HG03064 (cell line): ENCODE measurements around the gene MAPK6.
A peak's percentile ranks its signal among the peaks of the same experiment; 100 is the strongest.

Source experiments
- ATAC-seq: cut with Tn5 transposase; IDR thresholded peaks from one replicate; pipeline ENCODE4 v1.9.1; 2021; ENCODE audit warnings: low read depth; ENCODE audit not compliant: unreplicated experiment

The MAPK6 gene

DNA sequence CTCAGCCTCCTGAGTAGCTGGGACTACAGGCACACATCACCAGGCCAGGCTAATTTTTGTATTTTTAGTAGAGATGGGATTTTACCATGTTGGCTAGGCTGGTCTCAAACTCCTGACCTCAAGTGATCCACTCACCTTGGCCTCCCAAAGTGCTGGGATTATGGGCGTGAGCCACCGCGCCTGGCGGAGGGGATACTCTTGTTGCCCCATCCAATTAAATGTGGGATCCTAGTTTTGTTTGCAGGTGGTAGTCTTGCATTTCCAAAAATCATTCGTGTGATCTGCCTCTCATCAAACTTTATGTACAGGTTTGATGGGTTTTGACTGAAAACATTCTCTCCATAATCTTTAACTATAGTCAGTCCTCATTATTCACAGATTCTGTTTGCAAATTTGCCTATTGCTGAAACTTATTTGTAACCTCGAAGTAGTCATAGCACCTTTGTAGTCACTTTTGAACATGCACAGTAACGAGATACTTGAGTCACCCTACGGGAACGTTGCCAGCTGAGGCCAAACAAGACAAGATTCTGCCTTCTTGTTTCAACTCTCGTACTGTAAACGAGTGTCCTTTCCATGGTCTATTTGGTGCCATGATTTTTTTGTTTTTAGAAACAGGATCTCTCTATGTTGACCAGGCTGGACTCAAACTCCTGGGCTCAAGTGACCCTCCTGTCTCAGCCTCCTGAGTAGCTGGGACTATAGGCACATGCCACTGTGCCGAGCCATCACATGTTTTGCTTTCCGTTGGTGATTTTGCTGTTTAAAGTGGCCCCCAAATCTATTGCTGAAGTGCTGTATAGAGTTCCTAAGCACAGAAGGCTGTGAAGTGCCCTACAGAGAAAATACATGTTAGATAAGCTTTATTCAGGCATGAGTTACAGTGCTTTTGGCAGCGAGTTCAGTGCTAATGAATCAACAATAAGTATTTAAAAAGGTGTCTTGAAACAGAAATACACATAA, 8.1 kb upstream of the MAPK6 start:
- no peak for ATAC-seq

DNA sequence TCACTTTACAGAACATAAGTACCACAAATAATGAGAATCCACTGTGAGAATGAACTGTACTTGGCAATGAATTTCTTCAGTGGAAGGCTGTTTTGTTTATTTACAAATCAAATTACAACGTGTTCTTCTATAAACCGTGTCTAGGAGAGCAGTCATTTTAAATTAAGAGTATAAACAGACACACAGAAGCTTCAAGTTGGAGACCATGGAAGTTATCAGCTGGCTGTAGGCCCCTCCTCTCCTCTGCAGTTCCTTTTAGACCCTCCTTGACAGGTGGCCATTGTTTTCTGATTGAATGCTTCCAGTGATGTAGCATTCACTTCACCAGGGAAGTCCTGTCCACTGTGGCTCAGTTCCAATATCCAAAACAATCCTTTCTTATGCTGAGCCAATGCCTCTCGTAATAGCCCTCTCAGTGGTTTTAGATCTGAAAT, 7.3 kb upstream of the MAPK6 start:
- no peak for ATAC-seq

DNA sequence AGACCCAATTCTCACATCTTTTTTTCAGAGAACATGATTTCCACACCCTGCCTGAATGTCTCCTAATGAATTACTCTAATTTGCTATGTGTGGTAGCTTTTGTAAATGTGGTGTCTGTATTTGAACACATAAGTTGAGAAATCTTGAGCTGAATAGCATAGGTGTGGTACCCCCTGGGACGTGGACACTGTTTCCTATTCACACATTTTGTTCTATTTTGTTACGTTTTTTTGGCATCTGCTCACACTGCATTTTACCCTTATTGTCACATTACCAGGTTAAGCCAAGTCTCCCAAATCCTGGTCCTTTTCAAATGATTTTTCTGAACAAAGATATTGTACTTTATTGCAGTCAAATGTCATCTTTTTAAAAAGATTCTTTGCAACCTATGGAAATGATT, 6.8 kb upstream of the MAPK6 start:
- no peak for ATAC-seq

DNA sequence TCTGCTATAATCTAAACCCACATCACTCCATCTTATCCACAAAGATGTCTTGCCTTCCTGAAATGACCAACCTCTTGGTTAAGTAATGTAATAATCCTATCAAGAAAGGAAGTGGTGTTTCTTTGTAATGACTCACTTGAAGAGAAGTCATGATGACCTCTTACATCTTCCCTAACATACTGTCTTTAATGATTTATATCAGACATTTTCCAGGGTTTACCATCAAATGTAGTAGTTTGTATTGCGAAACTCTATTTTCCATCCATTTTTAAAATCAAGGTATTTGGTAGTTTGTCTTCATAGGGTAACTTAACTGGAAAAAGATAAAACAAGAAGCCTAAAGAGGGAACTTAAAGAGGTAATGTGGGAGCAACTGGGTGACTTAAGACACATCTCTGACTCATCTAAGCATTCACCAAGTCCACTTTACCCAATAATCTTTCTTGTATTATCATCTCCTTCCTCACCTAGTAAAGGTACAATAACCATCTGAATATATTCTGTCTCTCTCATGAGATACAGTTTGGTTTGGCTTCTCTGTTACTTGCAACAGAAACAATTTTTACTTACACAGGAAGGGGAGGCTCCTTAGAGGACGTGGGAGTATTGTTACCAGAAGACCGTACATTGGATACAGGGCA, 5.7 kb upstream of the MAPK6 start:
- no peak for ATAC-seq

DNA sequence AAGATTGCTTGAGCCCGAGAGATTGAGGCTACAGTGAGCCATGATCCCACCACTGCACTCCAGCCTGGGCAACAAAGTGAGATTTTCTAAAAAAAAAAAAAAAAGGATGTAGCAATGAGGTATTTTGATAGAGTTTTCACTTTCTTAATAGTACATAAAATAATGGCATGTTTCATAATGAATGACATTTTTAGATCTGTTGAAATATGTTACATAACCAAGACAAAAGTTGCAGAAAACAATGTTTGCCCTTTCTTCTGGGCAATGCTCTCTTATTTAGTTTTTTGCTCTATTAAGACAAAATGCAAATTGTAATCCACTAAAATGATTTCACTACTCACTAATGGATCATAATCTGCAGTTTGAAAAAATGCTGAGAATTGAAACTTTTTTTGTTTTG, 4.4 kb upstream of the MAPK6 start:
- no peak for ATAC-seq

- no peak for ATAC-seq
Measured at GRCh38 chr15:52016316-52016715, 2.7 kb upstream of the MAPK6 start.

DNA sequence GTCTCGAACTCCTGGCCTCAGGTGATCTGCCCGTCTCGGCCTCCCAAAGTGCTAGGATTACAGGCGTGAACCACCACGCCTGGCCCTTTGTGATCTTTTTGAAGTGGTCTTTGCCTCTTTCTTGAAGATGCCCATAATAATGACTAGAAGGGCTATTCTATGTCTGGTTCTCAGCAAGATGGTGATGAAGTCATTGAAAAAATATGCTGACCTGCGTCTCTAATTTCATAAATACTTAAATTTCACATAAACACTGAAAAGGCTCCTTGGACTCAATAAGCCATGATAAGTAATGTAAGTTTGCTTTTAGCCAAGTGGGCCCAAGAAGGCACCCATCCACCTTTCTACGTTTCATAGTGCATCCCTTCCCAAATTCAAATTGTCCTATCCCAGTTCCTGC, 775 bp upstream of the MAPK6 start:
- ATAC-seq = no peak

GRCh38 chr15:52019394-52020220, 588 bp downstream of the MAPK6 start:
- ATAC-seq = peak; percentile 43

- ATAC-seq = peak; percentile 0
Measured at GRCh38 chr15:52020221-52021085, 1.4 kb downstream of the MAPK6 start.

DNA sequence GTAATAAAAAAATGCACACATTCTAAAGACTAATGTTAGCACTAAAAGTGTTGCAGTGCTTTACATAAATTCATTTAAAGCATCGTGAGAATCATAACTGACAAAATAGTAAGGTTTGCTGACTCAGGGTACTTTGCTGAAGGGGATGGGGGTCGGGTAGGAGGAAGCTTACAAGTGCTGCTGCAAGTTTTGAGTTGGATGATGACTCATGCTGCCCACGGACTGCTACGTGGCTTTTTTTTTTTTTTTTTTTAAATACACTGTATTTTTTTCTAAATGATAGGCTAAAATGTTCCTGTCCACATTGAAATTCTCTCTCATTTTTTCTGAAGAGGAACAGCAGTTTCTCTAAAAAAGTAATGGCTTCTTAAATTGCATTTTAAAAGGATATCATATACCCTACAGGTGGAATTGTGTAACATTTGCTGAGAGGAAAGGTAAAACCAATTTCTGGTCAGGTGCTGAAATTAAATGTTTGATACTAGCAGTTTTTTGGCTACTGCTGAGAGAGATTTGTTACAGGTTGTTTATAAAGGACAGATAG, 2.2 kb downstream of the MAPK6 start:
- ATAC-seq = no peak

DNA sequence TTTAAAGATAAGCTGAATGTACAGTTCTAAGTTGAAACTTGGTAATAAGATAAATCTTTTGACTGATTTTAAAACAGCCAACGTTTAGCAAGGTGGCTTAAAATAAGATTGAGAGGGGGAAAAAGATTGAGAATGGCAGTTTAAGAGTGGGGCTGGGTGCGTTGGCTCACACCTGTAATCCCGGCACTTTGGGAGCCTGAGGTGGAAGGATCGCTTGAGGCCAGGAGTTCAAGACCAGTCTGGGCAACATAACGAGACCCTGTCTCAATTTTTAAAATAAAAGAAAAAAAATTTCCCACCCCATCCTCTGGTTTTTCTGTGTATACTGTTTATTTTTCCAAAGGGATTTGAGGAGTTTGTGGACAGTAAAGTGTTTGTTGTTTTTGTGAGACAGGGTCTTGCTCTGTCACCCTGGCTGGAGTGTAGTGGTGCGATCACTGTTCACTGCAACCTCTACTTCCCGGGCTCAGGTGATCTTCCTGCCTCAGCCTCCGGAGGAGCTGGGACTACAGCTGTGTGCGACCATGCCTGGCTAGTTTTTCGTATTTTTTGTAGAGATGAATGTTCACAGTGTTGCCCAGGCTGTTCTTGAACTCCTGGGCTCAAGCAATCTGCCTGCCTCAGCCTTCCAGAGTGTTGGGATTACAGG, 3.0 kb downstream of the MAPK6 start:
- no peak for ATAC-seq

- no peak for ATAC-seq
Measured at GRCh38 chr15:52023169-52023922, 4.3 kb downstream of the MAPK6 start.

DNA sequence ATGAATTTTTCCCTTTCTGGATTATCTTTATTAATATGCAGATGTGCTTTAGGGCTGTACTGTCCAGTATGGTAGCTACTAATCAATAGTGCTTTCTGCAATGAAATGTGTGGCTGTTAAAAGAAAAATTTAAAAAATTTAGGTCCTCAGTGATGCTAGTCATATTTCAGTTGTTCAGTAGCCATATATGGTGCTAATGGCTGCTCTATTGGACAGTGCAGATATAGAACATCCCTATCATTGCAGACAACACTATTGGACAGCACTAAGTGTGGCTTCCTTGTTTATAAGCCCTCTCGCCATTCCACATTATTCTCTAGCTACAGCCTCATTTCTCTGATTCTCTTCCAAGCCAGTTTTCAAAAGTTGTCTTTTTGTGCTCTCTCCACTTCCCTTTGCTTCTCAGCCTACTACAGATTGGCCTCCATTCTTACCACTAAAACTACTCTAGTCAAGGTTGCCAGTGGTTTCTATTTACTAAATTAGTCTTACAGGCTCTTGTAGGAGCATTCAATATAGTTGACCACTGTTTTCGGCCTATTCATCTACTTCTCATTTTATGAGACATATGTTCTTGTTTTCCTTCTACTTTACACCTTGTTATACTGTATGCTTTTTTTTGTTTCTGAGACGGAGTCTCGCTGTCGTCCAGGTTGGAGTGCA, 9.5 kb downstream of the MAPK6 start:
- no peak for ATAC-seq

DNA sequence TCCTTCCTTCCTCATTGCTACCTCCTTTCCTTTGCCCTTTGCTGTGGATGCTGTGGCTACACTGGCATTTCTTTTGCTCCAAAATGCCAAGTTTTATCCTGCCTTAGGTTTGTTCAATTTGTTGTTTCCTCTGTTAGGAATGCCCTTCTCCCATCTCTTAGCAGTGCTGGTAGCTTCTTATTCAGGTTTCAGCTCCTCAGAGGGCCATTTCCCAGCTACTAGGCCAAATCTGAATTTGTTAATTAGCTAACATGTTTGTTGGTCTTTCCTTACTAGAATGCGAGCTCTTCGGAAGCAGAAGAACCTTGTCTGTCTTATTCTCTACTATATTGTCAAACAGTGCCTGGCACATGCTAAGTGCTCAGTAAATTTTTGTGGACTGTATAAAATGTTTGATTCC, 11.0 kb downstream of the MAPK6 start:
- no peak for ATAC-seq

DNA sequence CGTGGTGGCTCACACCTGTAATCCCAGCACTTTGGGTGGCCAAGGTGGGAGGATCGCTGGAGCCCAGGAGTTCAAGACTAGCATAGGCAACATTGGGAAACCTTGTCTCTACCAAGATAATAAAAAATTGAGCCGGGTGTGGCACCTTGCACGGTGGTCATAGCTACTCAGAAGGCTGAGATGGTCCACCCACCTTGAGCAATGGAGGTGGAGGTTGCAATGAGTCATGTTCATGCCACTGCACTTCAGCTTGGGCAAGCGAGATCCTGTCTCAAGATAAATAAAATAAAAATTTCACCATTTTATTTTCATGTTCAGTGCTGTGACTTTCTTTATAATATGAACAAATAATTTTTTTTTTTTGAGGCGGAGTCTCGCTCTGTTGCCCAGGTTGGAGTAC, 12.5 kb downstream of the MAPK6 start:
- no peak for ATAC-seq

DNA sequence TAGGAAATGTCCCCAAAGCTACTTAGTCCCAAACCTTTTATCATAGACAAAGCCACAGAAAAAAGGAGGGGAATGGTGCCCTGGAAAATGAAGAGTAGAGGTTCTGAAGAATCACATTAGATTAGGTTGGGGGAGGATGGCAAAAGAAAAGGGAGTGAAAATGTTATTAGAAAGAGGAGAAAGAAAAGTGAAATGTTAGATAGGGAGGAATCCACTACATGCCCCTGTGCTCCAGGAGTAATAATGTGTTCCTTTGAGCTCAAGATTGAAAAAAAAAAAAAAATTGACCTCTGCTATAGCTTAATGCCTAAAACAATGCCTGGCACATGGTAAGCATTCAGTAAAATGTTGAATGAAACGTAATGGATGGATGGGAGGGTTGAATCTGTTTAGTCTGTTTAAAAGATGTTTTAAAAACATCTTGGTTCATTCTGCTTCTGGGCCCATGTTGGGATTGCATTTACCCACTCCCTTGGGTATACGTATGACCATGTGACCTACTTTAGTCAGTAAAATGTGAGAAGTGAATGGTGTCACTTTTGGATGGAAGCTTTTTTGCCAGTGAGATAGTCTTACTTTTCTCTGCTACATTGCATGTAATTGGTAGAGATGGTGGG, 19.0 kb downstream of the MAPK6 start:
- ATAC-seq = no peak

GRCh38 chr15:52039925-52040781, 21.1 kb downstream of the MAPK6 start:
- no peak for ATAC-seq
